ENCODE data around the gene ROBO2. TPM values are rescaled to one million over a fixed set of nuclear protein-coding genes. Genes with fewer than 3 reads are reported as not detected.

Gene ROBO2
- total RNA-seq = 1 to 10 TPM; 1.4 to 3.4 TPM
- long read RNA-seq, donor 1, partial matches to known transcripts = 0 of 5 reads
- long read RNA-seq, donor 1, other reads (novel, unspliced or antisense) = 5 of 5 reads
- long read RNA-seq, donor 2 = 0 reads

- intact Hi-C loops (cut with DNase I) = no loop called here
- no peak for DNase-seq (ENCODE audit: low spot score)
Observed at GRCh38 chr3:77039606-77040171, at the start of gene ROBO2. Gene ROBO2, plus strand, starts transcription at chr3:77040099. Its CDS starts 687 bp downstream, at chr3:77040786.

- intact Hi-C loops (cut with DNase I) = no loop called here
- DNase-seq (ENCODE audit: low spot score) = no peak
Observed at GRCh38 chr3:76990606-76991005, 49.3 kb upstream of the ROBO2 start.

GRCh38 chr3:76991165-76991564 lies 48.7 kb upstream of the ROBO2 start:
- DNase-seq (ENCODE audit: low spot score) = no peak
- intact Hi-C loops (cut with DNase I) = no loop called here

GRCh38 chr3:76997733-76998132 lies 42.2 kb upstream of the ROBO2 start:
- DNase-seq (ENCODE audit: low spot score) = no peak
- intact Hi-C loops (cut with DNase I) = no loop called here

GRCh38 chr3:76998555-76998954 lies 41.3 kb upstream of the ROBO2 start:
- intact Hi-C loops (cut with DNase I) = no loop called here
- DNase-seq (ENCODE audit: low spot score) = no peak

GRCh38 chr3:77001062-77001701 lies 38.7 kb upstream of the ROBO2 start:
- no peak for DNase-seq (ENCODE audit: low spot score)
- intact Hi-C loops (cut with DNase I) = no loop called here

GRCh38 chr3:77014226-77014625 lies 25.7 kb upstream of the ROBO2 start:
- intact Hi-C loops (cut with DNase I) = no loop called here
- DNase-seq (ENCODE audit: low spot score) = no peak

GRCh38 chr3:77025471-77025870 lies 14.4 kb upstream of the ROBO2 start:
- intact Hi-C loops (cut with DNase I) = no loop called here
- no peak for DNase-seq (ENCODE audit: low spot score)

- DNase-seq (ENCODE audit: low spot score) = no peak
- intact Hi-C loops (cut with DNase I) = no loop called here
Observed at GRCh38 chr3:77026904-77027634, 12.8 kb upstream of the ROBO2 start.

GRCh38 chr3:77028005-77028404 lies 11.9 kb upstream of the ROBO2 start:
- intact Hi-C loops (cut with DNase I) = no loop called here
- no peak for DNase-seq (ENCODE audit: low spot score)

GRCh38 chr3:77038468-77038929 lies 1.4 kb upstream of the ROBO2 start:
- intact Hi-C loops (cut with DNase I) = no loop called here
- DNase-seq (ENCODE audit: low spot score) = no peak

- no peak for DNase-seq (ENCODE audit: low spot score)
- intact Hi-C loops (cut with DNase I) = no loop called here
Observed at GRCh38 chr3:77038930-77039605, 831 bp upstream of the ROBO2 start.

GRCh38 chr3:77040216-77040615 lies 317 bp downstream of the ROBO2 start:
- intact Hi-C loops (cut with DNase I) = no loop called here

GRCh38 chr3:77040926-77041722 lies 1.2 kb downstream of the ROBO2 start:
- intact Hi-C loops (cut with DNase I) = no loop called here
- DNase-seq (ENCODE audit: low spot score) = no peak

More at GRCh38 chr3:77040216-77040615, 317 bp downstream of the ROBO2 start:
- no peak for DNase-seq (ENCODE audit: low spot score)

- no peak for DNase-seq (ENCODE audit: low spot score)
- intact Hi-C loops (cut with DNase I) = no loop called here
Observed at GRCh38 chr3:77041811-77042210, 1.9 kb downstream of the ROBO2 start.

- intact Hi-C loops (cut with DNase I) = no loop called here
Observed at GRCh38 chr3:77042343-77042742, 2.4 kb downstream of the ROBO2 start.

GRCh38 chr3:77042882-77043281 lies 3.0 kb downstream of the ROBO2 start:
- DNase-seq (ENCODE audit: low spot score) = no peak
- intact Hi-C loops (cut with DNase I) = no loop called here

More at GRCh38 chr3:77042343-77042742, 2.4 kb downstream of the ROBO2 start:
- no peak for DNase-seq (ENCODE audit: low spot score)

GRCh38 chr3:77045686-77046085 lies 5.8 kb downstream of the ROBO2 start:
- no peak for DNase-seq (ENCODE audit: low spot score)
- intact Hi-C loops (cut with DNase I) = no loop called here

GRCh38 chr3:77048186-77048585 lies 8.3 kb downstream of the ROBO2 start:
- no peak for DNase-seq (ENCODE audit: low spot score)
- intact Hi-C loops (cut with DNase I) = no loop called here

Data from posterior vena cava (tissue), 2 donors.